ENCODE data around the gene MBNL2. TPM values are rescaled to one million over a fixed set of nuclear protein-coding genes. Genes with fewer than 3 reads are reported as not detected.

Gene MBNL2
- total RNA-seq, 1 donor from 2014 or later: 12.4 TPM

- Mint-ChIP-seq H3K36me3 (ENCODE audit: unreplicated experiment) (no peaks in the 10 kb centered on the region), H3K4me1 (ENCODE audit: low read depth, unreplicated experiment) (peaks cover 4% of the 10 kb centered on the region), H3K9me3 (ENCODE audit: unreplicated experiment) (no peaks in the 10 kb centered on the region), H3K27me3 (ENCODE audit: unreplicated experiment) (peaks cover 2% of the 10 kb centered on the region), H3K4me3 (ENCODE audit: unreplicated experiment) (no peak overlapping the region), H3K27ac (ENCODE audit: unreplicated experiment) (no peak overlapping the region)
- TF ChIP-seq CTCF (IDR thresholded peaks at IDR 0.05; ENCODE audit: partially characterized antibody, unreplicated experiment): no peak
- DNase-seq: no peak
Measured at GRCh38 chr13:97381189-97381588, 159.1 kb downstream of the MBNL2 start.

GRCh38 chr13:97382276-97382675 is 160.1 kb downstream of the MBNL2 start:
- no peak for TF ChIP-seq CTCF (IDR thresholded peaks at IDR 0.05; ENCODE audit: partially characterized antibody, unreplicated experiment)
- peaks cover 2% of the 10 kb centered on the region for H3K27me3 Mint-ChIP-seq (ENCODE audit: unreplicated experiment)
- H3K4me1 Mint-ChIP-seq (ENCODE audit: low read depth, unreplicated experiment): peaks cover 4% of the 10 kb centered on the region
- H3K36me3 Mint-ChIP-seq (ENCODE audit: unreplicated experiment): no peaks in the 10 kb centered on the region
- no peaks in the 10 kb centered on the region for H3K9me3 Mint-ChIP-seq (ENCODE audit: unreplicated experiment)
- DNase-seq: no peak
- H3K27ac Mint-ChIP-seq (ENCODE audit: unreplicated experiment): no peak overlapping the region
- H3K4me3 Mint-ChIP-seq (ENCODE audit: unreplicated experiment): no peak overlapping the region

GRCh38 chr13:97384371-97384770 is 162.2 kb downstream of the MBNL2 start:
- no peaks in the 10 kb centered on the region for H3K9me3 Mint-ChIP-seq (ENCODE audit: unreplicated experiment)
- DNase-seq: no peak
- peaks cover 2% of the 10 kb centered on the region for H3K27me3 Mint-ChIP-seq (ENCODE audit: unreplicated experiment)
- no peak overlapping the region for H3K27ac Mint-ChIP-seq (ENCODE audit: unreplicated experiment)
- H3K36me3 Mint-ChIP-seq (ENCODE audit: unreplicated experiment): no peaks in the 10 kb centered on the region
- H3K4me1 Mint-ChIP-seq (ENCODE audit: low read depth, unreplicated experiment): peaks cover 4% of the 10 kb centered on the region
- no peak for TF ChIP-seq CTCF (IDR thresholded peaks at IDR 0.05; ENCODE audit: partially characterized antibody, unreplicated experiment)
- no peak overlapping the region for H3K4me3 Mint-ChIP-seq (ENCODE audit: unreplicated experiment)

GRCh38 chr13:97385146-97385545 is 163.0 kb downstream of the MBNL2 start:
- no peak for TF ChIP-seq CTCF (IDR thresholded peaks at IDR 0.05; ENCODE audit: partially characterized antibody, unreplicated experiment)
- Mint-ChIP-seq H3K27ac (ENCODE audit: unreplicated experiment) (no peak overlapping the region), H3K4me3 (ENCODE audit: unreplicated experiment) (no peak overlapping the region), H3K27me3 (ENCODE audit: unreplicated experiment) (no peaks in the 10 kb centered on the region), H3K36me3 (ENCODE audit: unreplicated experiment) (no peaks in the 10 kb centered on the region), H3K9me3 (ENCODE audit: unreplicated experiment) (no peaks in the 10 kb centered on the region), H3K4me1 (ENCODE audit: low read depth, unreplicated experiment) (peaks cover 4% of the 10 kb centered on the region)
- no peak for DNase-seq

- no peaks in the 10 kb centered on the region for H3K36me3 Mint-ChIP-seq (ENCODE audit: unreplicated experiment)
- DNase-seq: no peak
- peaks cover 4% of the 10 kb centered on the region for H3K4me1 Mint-ChIP-seq (ENCODE audit: low read depth, unreplicated experiment)
- H3K4me3 Mint-ChIP-seq (ENCODE audit: unreplicated experiment): no peak overlapping the region
- no peaks in the 10 kb centered on the region for H3K9me3 Mint-ChIP-seq (ENCODE audit: unreplicated experiment)
- no peak overlapping the region for H3K27ac Mint-ChIP-seq (ENCODE audit: unreplicated experiment)
- H3K27me3 Mint-ChIP-seq (ENCODE audit: unreplicated experiment): no peaks in the 10 kb centered on the region
- no peak for TF ChIP-seq CTCF (IDR thresholded peaks at IDR 0.05; ENCODE audit: partially characterized antibody, unreplicated experiment)
Measured at GRCh38 chr13:97385854-97386253, 163.7 kb downstream of the MBNL2 start.
